Kidney glomerular epithelial cell (primary cell): ENCODE results near the gene TMUB1.

ENCODE experiments used
- DNase-seq: peaks from one replicate; lab custom pipeline; 2025; lab: John Stamatoyannopoulos, UW

Gene TMUB1

DNA sequence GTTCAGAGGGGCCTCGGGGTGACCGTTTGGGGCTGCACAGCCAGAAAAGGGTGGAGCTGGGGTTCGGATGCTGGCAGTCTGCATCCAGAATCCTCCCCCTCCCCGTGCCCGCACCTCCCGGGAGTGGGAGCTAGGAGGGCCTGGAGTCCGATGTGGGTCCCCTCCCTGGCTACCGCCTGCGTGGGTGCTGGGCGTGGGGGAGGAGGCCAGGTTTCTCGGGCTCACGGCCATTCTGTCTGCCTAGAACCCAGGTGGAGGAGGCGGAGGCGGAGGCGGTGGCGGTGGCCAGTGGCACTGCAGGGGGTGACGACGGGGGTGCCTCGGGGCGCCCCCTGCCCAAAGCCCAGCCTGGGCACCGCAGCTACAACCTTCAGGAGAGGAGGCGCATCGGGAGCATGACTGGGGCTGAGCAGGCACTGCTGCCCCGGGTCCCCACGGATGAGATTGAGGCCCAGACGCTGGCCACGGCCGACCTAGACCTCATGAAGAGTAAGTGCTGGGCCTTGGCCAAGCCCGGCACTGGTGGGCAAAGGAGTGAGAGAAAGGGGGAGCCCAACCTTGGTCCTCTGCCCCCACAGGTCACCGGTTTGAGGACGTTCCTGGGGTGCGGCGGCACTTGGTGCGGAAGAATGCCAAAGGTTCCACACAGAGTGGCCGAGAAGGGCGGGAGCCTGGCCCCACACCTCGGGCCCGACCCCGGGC, 16.9 kb downstream of the TMUB1 start:
- DNase-seq: no peak

DNA sequence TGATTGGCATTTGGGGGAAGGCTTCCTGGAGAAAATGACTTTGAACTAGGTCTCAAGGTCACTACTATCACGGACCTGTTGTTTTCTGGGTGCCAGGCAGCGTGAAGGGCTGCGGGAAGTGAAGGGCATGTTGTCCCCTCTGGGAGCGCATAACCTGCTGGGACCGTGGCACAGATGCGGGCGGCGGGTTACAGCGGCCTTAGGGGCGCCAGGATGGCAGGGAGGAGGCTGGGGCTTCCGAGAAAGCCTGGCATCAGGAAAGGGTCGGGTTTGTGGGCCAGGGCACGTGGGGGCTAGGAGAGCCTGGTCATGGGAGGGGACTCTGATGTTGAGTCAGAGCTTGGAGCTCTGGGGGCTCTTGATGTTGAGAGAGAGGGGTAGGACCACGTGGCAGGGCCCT, 17.8 kb downstream of the TMUB1 start:
- no peak for DNase-seq

DNA sequence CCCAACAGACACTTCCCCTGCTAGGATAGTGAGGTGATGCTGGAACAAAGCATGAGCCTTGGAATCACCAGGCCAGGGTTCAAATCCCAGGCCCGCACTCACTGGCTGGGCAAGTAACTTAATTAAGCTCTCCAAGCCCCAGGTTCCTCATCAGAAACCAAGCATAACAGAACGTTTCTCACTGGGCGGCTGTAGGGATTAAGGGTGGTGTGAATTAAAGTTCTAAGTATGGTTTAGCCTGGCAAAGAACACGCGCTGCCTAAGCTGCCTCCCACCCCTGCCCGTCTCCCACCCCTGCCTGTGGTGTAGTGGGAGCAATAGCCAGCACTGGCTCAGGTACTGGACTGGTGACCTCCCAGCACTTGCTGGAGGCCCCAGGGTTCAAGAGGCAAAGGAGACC, 18.3 kb downstream of the TMUB1 start:
- DNase-seq: no peak

DNA sequence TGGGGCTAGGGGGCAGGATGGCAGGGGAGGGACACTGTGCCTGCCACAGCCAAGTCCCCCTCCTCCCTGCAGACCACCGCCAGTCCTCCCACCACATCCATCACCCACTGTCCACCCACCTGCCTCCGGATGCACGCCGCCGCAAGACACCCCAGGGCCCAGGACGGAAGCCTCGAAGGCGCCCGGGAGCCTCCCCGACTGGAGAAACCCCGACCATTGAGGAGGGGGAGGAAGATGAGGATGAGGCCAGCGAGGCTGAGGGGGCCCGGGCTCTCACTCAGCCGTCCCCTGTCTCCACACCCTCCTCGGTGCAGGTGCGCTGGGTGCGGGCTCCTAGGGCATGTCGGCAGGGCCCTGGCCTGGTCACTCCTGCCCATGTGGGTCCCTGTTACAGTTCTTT, 18.8 kb downstream of the TMUB1 start:
- DNase-seq: no peak

DNA sequence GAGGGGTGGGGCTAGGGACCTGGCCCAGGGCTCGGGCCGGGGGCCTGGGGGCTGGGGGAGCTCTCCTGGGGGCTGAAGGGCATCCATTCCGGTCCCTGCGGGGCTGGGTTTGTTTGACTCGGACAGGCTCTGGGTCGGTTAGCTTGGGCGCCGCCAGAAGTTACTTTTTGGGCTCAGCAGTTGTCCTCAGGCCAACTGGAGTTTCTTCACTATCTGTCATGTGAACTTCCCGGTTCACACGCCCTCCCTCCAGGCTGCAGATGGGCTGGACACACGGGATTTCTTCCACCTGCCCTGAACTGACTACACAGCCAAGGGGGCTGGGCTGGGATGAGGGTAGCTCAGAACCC, 20.1 kb downstream of the TMUB1 start:
- no peak for DNase-seq

DNA sequence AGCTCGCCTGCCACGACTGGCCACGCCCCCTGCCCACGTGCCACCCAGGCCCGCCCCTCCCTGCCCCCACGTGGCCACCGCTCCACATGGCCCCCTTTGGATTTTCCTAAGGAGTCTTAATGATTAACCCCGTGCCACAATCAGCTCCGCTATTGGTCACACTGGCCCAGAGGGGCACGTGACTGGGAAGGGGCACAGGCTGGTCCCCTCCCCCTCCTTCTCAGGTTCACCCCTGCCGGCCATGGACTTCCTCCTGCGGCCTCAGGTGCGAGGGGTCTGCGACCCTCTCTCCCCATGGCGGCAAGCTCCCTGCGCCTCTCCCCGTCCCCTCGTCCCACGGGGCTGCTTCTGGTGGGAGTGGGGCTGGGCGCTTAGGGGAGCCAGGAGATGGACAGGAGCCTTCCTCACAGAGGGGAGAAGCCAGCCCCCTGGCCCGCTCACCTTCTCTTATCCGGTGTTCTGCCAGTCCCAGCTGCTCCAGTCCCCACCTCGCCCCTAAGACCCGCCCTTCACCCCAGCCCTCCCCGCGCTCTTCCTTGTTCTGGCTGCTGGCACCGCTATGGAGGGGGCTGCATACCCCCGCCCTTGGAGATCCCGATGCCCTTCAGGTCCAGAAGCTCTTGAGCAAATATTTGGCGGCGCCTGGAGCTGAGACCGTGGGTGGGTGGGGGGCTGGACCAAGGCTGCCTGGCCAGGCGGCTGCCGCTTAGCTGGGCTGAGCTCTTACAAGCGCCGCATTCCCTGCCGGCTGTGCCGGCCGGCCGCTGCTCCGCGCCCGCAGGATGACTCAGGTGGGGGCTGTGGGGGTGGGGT, 20.7 kb downstream of the TMUB1 start:
- peak; percentile 85 for DNase-seq

DNA sequence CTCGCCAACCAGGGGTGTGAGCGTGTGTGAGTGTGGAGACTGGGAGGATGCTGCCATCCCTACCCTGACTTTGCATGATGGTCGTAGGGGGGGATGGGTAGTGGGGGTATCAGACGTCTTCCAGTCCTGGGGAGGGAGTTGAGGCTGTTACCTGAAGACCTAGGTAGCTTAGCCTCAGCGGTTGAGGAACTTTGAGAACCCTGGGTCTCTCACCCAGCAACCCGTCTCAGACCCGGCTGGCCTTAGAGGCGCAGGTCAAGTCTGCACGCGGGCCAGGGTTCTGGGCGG, 21.2 kb downstream of the TMUB1 start:
- no peak for DNase-seq

DNA sequence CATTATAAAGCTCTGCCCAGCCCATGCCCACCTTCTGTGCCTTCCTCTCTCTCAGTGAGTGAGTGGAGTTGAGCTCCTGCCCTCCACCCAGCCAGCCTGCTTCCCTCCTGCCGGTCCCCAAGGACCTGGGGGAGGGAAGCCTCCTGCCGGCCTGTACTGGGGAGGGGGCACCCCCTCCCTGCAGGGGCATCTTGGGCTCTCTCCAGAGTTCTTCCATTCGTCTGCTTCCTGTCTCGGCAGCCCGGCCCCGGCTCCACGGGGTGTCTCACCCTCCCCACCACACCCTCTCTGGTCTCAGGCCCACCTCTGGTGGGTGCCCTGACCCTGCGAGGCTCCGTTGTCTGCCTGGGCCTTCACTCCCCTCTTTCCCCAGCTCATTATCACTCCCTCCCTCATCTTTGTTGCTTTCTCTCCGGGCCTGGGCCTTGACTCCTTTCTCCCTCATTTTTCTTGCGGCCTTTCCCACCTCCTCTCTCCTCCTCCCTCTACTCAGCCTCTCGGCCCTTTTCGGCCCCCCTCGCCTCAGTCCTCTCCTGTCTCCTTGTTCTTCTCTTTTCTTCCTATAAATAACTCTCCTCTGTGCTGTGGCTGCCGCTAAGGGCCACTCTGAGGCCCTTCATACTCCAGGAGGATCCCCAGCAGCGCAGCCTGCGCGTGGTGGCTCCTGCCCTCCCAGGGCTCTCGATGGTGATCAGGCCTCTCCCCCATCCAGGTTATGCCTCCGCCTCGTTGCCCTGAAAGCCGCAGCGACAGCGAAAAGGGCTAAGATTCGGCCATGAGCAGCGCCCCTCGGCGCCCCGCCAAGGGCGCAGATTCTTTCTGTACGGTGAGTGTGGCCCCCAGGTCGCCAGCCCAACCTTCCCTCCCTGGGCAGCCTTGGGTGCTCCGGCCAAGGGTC, 21.8 kb downstream of the TMUB1 start:
- DNase-seq: no peak

DNA sequence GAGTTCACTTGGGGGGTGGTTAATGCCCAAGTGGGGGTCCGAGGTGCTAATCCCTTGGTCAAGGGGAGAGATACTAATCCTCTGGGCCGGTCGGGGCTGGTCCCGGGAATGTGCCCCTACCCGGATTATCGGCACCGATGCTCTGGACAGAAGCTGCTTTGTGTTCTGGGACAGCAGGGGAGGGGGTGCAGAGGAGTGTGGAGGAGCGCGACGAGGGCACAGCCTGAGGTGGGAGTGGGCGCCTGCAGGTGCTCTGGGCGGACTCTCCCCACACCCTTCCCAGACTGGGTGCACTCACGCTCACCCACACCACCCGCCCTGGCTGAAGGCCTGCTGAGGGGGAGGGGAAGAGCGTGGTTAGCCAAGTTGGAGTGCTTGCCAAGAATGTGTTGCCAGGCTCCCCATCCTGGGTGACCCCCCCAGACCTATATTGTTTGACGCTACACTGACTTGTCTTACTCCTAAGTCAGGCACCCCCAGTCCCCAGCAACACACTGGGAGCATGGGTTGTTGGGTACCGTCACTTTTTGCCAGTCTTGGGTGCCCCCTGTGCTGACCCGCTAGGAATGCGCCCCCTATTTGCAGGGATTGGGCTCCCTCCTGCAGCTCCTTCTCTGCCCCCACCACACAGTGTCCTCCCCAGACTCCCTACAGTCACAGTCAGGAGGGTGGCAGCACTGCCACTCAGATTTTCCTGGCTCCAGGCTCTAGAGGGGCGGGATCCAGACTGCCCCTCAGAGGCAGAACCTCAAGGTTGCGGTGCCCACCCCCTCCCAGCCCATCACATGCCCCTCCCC, 22.7 kb downstream of the TMUB1 start:
- peak; percentile 51 for DNase-seq

DNA sequence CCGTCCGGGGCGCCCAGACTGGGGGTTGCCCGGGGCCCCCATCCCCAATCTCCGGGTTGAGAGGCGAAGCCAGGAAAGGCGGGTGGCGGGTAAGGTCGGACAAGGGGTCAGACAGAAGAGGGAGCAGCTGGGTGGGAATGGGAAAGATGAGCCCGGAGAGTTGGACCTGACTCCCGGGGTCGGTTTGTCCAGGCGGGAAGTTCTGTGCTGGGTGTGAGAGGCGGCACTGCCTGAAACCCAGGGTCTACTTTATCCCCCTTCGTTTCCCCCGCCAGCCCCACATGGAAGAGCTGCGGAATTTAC, 23.2 kb downstream of the TMUB1 start:
- no peak for DNase-seq

DNA sequence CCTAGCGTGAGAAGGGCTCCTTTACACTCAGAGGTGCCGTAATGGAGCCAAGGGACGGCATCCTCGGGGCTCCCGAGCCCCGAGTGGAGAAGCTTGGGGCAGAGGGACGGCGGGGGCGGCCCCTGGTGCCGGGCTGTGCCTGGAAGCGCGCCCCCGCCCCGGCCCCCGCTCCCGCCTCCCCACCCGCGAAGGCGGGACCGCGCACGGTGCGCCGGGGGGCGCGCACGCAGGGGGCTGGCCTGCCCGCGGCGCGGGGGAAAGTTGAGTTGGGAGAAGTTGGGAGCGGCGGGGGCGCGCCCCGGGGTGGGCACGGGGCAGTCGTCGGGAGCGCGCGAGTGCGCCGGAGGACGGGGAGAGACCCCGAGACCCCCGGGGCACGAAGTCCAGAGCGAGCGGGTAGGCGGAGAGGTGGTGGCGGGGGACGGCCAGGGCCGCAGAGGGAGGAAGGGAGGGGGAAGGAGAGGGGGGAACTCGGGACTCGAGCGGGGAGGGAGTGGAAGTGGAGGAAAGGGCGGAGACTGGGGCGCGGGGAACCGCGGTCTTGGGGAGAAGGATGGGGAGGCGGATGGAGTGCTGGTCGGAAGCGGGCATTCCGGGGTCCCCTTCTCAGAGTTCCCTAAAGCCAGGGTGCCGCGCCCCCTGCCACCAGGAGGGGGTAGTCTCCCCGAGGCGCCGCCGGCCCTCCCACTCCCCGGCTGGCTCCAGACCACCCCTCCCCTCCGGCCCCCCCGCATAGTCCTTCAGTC, 23.8 kb downstream of the TMUB1 start, which contains the start of gene SLC4A2:
SLC4A2 (plus strand) TSS at position 223 of the 746 bp plus-strand sequence. CDS start 2,399 bp downstream, outside the sequence.
- DNase-seq: peak; percentile 62

DNA sequence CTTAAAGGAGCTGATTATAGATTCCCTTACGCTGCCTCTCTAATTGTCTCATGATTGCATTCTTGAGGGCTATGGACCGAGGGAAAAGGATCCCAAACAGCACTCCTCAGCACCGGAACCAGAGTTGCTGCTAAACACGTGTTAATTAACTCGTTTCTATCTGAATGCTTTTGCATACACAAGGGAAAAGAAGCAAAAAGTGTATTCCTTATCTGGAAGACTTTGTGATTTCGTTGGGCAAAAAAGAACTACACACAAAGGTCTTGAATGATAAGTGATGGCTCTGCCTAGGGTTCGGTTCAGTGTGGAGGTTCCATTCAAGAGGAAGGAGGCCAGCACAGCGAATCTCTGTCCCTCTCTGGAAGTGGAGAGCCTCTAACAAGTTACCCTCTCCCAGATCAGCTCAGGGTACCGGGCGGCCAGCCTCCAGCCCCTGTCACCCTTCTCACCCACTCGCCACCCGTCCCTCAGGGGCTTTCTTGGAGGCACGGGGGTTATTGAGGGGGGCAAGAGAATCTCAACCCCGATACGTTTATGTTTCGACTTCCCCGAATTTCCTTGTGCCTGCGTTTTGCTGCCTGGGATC, 24.4 kb downstream of the TMUB1 start:
- DNase-seq: no peak

DNA sequence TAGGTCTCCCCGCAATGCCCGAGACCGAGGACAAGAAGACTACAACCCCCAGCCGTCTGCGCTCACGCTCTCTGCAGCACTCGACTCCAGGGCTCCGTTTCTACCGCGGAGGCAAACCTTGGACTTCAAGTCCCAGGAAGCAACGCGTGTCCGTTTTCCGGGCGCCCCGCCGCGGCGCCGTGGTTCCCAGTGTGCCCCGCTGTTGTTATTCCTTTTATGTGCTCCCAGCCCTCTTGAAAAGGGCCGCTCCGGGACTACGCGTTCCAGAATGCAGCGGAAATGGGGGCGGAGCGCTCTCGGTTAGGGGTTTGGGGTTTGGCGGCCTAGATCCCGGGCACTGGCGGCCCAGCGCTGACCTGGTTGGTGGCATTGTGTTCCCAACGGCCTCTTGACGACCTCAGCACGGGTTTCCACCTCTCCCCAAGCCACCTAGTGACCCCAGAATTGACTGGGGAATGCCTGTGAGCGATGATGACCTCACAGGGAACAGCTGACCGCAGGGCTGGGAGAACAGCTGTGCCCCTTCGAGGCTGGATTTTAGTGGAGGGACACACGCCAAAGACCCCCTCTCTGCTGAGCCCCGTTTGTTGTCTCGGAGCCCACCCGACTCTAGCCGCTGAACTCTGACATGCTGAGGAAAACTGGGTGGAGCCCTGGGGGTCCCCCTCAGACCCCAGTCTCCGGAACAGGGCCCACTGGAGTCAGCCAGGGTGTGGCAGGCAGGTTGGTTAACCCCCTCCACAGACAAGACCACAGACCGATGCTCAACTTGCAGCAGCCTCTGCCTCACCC, 25.1 kb downstream of the TMUB1 start:
- DNase-seq: peak; percentile 99

DNA sequence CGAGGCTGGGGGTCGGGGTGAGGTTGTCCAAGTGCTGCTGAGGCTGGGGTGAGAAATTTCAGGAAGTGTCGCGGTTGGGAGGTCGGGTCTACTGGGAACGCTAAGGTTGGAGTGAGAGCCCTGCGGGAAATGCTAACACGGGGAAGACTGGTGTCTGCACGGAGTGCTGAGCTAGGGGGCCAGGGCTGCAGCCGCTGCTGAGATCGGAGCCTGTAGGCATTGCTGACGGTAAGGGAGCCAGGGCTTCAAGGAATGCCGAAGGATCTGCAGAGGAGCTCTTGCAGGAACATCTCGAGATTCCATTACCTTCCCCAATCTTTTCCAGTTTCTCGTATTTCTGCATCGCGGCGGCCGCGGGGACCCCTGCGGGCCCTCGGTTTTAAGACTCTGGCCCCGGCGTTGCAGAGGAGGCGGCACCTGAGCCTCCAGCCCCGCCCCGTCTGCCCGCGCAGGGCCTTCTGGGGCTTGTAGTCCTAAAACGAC, 25.7 kb downstream of the TMUB1 start, which contains the start of gene CDK5:
CDK5 (minus strand) TSS at position 392 of the 483 bp plus-strand sequence; CDS start at position 343, 49 bp downstream.
- no peak for DNase-seq

DNA sequence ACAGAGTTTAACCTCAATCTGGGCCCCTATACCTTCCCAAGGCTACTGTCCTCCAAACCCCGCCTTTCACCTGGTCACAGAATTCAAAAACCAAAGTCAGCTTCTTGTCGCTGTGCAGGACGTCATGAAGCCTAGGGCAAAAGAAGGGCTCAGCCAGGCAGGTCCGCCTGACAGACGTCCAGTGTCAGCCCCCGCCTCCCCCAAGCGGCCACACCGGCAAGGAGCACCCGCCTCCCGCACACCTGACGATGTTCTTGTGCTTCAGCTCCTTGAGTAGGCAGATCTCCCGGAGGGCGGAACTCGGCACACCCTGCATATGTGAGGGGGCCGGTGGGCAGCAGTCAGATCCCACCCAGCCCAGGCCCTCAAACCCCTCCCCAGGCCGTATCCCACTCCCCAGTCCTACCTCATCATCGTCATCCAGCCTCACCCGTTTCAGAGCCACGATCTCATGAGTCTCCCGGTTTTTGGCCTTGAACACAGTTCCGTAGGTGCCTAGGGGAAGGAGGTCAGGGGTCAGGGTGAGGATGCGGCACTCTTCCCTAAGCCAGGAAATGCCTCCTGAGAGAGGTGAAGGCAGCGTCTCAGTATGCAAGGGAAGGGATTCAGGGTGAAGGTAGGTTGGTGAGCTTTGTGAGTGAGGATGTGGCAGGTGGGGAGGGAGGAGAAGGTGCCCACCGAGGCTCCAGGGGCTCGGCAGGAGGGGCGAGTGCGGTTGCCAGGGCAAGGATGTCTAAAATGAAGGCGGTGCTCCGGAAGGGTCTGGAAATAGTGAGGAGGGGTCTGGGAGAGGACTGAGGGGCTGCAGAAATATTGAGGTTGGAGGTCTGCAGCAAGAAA, 26.4 kb downstream of the TMUB1 start:
- no peak for DNase-seq

DNA sequence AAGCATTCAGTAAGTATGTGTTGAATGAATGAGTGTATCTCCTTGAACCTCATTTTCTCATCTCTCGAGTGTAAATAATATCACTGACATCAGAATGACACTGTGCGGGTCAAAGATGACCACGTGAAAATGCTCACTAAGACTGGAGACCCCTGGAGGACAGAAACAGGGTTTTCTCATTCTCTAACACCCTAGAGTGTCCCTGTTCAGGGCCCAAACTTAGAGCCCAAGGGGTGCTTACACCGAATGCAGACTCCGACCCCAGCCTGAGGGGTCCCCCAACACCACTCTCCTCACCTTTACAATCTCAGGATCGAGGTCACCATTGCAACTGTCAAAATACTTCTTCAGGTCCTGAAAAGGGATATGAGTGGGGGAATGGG, 27.0 kb downstream of the TMUB1 start:
- DNase-seq: no peak

DNA sequence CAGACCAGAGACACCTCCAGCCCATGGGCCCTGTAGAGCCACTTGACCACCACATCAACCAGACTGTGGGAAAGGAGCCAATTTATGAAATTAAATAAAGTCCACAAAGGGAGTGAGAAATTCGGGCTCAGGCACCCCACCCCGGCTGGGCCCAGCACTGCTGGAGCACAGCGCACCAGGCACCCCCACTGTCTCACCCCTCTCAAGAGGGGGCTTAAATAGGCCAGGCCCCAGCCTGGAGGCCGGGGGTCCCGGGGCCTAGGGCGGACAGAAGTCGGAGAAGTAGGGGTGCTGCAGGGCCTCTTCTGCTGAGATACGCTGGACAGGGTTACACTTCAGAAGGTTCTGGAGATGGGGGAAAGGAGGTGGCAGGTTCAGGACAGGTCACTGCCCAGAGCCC, 29.5 kb downstream of the TMUB1 start:
- no peak for DNase-seq

DNA sequence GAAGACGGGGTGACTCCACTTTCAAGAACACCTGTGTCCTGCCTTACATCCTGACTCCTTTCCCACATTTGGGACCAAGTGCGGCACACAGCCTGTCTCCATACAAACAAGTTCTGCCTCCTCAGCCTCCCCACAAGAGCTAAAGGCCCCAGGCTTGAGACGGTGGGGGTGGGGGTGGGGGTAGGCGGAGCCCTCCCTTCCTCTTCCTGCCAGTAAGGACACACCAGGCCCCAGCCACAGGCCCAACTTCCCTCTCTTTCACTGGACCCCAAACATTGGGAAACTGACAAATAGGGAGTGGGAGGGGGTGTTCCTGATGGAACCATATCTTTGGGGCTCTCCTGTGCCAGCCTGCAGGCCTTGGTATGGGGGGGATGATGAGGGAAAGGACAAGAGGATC, 30.2 kb downstream of the TMUB1 start:
- no peak for DNase-seq

DNA sequence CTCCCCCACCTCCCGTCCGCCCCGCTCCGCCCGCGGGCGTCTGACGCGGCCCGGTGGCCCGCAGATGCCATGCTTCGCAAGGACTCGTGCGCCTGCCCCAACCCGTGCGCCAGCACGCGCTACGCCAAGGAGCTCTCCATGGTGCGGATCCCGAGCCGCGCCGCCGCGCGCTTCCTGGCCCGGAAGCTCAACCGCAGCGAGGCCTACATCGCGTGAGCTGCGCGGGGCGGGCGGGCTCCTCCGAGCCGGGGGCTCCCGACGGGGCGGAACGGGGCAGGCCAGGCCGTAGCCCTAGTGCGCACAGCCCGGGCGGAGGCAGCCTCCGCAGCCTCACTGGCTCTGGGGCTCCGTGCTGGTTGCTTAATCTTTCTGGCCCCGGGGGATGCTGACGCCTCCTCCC, 32.2 kb downstream of the TMUB1 start:
- DNase-seq: peak; percentile 22
